KMS-11 (cell line): ENCODE data around the gene CFAP221.

ENCODE experiments used
- H2AFZ ChIP-seq: fragments of 200-600 bp; sonication (generic); 2 replicates; pipeline ENCODE4 v1.6.1; 2016; ENCODE audit warnings: antibody characterized with exemption, mixed run types, low read depth
- H3K27ac ChIP-seq: fragments of 200-600 bp; sonication (generic); 2 replicates; pipeline ENCODE4 v1.6.1; 2016; ENCODE audit warnings: mild to moderate bottlenecking, mixed run types
- H3K27me3 ChIP-seq: fragments of 200-600 bp; sonication (generic); 2 replicates; pipeline ENCODE4 v1.6.1; 2017; ENCODE audit warnings: mild to moderate bottlenecking, low read depth, mixed run types, moderate library complexity; ENCODE audit not compliant: insufficient read depth
- H3K36me3 ChIP-seq: fragments of 200-600 bp; sonication (generic); 2 replicates; pipeline ENCODE4 v1.6.1; 2017; ENCODE audit warnings: mild to moderate bottlenecking, mixed run types; ENCODE audit not compliant: insufficient read depth
- H3K4me1 ChIP-seq: fragments of 200-600 bp; sonication (generic); 2 replicates; pipeline ENCODE4 v1.6.1; 2016; ENCODE audit warnings: mild to moderate bottlenecking, low read depth, mixed run types; ENCODE audit not compliant: poor library complexity, severe bottlenecking
- H3K4me2 ChIP-seq: fragments of 200-600 bp; sonication (generic); 2 replicates; pipeline ENCODE4 v1.7.0; 2016; ENCODE audit warnings: mild to moderate bottlenecking, mixed run types
- H3K4me3 ChIP-seq: fragments of 200-600 bp; sonication (generic); IDR thresholded peaks from 2 replicates; pipeline ENCODE4 v1.6.1; 2017; ENCODE audit warnings: low read depth, low read length, mixed read lengths; ENCODE audit not compliant: insufficient read depth
- H3K79me2 ChIP-seq: fragments of 200-600 bp; sonication (generic); 2 replicates; pipeline ENCODE4 v1.6.1; 2016; ENCODE audit warnings: low read depth, mixed run types; ENCODE audit not compliant: insufficient read depth
- H3K9ac ChIP-seq: fragments of 200-600 bp; sonication (generic); 2 replicates; pipeline ENCODE4 v1.6.1; 2016; ENCODE audit warnings: mild to moderate bottlenecking, mixed run types
- H4K20me1 ChIP-seq: fragments of 200-600 bp; sonication (generic); 2 replicates; pipeline ENCODE4 v1.6.1; 2016; ENCODE audit warnings: mild to moderate bottlenecking, mixed run types; ENCODE audit not compliant: insufficient read depth
- TF ChIP-seq, protein P1 (sequence below): fragments of 200-600 bp; sonication (generic); conservative IDR thresholded peaks from 2 replicates; pipeline ENCODE4 v1.6.1; 2017; ENCODE audit warnings: low read depth, mild to moderate bottlenecking, antibody characterized with exemption, low read length, moderate library complexity, mixed read lengths

CFAP221 gene

DNA sequence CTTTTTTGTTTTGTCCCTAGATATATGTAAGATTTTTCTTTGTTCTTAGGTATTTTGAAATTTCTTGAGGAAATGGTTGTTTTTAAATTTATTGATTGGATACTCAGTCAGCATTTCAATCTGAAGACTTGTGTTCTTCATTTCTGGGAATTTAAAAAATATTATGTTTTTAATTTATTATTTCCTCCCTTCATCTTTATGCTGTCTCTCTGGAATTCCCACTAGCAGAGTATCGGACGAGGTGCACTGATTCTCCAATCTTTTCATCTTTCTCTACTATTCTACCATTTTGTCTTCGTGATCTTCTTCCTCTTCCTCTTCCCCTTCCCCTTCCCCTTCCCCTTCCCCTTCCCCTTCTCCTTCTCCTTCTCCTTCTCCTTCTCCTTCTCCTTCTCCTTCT lies 32.3 kb upstream of the CFAP221 start:
- no peak overlapping the region for H3K27ac ChIP-seq
- H3K4me2 ChIP-seq = no peak overlapping the region
- no peak overlapping the region for H3K4me3 ChIP-seq
- no peaks in the 10 kb centered on the region for H3K36me3 ChIP-seq
- H3K9ac ChIP-seq = no peak overlapping the region
- H2AFZ ChIP-seq = no peak overlapping the region
- H4K20me1 ChIP-seq = no peaks in the 10 kb centered on the region
- H3K79me2 ChIP-seq = no peaks in the 10 kb centered on the region
- TF ChIP-seq, protein P1, sequence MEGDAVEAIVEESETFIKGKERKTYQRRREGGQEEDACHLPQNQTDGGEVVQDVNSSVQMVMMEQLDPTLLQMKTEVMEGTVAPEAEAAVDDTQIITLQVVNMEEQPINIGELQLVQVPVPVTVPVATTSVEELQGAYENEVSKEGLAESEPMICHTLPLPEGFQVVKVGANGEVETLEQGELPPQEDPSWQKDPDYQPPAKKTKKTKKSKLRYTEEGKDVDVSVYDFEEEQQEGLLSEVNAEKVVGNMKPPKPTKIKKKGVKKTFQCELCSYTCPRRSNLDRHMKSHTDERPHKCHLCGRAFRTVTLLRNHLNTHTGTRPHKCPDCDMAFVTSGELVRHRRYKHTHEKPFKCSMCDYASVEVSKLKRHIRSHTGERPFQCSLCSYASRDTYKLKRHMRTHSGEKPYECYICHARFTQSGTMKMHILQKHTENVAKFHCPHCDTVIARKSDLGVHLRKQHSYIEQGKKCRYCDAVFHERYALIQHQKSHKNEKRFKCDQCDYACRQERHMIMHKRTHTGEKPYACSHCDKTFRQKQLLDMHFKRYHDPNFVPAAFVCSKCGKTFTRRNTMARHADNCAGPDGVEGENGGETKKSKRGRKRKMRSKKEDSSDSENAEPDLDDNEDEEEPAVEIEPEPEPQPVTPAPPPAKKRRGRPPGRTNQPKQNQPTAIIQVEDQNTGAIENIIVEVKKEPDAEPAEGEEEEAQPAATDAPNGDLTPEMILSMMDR = no peak
- H3K27me3 ChIP-seq = no peaks in the 10 kb centered on the region
- no peaks in the 10 kb centered on the region for H3K4me1 ChIP-seq

DNA sequence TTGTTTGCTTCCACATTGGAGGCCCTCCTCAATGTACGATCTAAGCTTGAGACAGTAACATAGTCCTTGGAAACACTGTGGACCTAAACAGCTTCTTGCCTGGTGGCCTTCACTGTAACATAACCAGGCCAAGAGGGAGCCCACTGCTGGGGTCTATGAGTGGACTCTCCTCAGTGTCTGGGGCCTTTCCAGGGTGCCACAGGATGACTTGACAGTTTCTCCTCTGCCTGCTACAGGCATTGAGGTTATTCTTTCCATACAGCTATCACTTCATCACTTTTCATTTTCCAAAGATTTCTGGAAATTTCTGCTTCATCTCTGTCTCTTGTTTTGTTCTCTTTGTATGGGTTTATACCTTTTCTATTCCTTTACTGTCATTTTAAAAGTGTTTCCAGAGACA lies 31.3 kb upstream of the CFAP221 start:
- Histone ChIP-seq H3K27me3 (no peaks in the 10 kb centered on the region), H2AFZ (no peak overlapping the region)
- TF ChIP-seq, protein P1 = no peak

DNA sequence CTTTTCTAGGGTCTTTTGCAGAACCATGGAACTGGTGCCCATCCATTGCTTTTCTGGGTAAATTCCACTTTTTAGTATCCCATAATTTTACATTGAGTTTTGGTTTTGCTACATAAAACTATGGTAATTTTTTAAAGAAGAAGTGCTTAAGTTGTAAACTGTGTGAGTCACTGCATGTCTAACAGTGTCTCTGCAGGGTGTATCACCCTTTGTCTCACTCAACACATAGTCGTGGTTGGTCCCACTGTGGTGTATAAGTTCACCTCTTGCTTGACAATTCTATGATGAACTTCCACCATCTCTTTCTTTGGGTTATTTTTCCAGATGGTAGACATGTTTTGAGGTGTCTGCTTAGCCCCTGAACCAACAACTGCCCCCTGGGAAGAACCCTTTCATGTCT lies 30.4 kb upstream of the CFAP221 start:
- Histone ChIP-seq H3K27me3 (no peaks in the 10 kb centered on the region), H3K9ac (no peak overlapping the region), H3K4me1 (no peaks in the 10 kb centered on the region), H3K27ac (no peak overlapping the region), H2AFZ (no peak overlapping the region), H3K79me2 (no peaks in the 10 kb centered on the region), H4K20me1 (no peaks in the 10 kb centered on the region), H3K36me3 (no peaks in the 10 kb centered on the region), H3K4me3 (no peak overlapping the region), H3K4me2 (no peak overlapping the region)
- TF ChIP-seq, protein P1 = no peak

More for the DNA sequence above, 31.3 kb upstream of the CFAP221 start:
- H3K36me3 ChIP-seq = no peaks in the 10 kb centered on the region
- H3K4me3 ChIP-seq = no peak overlapping the region
- H3K9ac ChIP-seq = no peak overlapping the region
- H3K4me2 ChIP-seq = no peak overlapping the region
- no peak overlapping the region for H3K27ac ChIP-seq
- no peaks in the 10 kb centered on the region for H3K79me2 ChIP-seq
- no peaks in the 10 kb centered on the region for H3K4me1 ChIP-seq
- no peaks in the 10 kb centered on the region for H4K20me1 ChIP-seq

DNA sequence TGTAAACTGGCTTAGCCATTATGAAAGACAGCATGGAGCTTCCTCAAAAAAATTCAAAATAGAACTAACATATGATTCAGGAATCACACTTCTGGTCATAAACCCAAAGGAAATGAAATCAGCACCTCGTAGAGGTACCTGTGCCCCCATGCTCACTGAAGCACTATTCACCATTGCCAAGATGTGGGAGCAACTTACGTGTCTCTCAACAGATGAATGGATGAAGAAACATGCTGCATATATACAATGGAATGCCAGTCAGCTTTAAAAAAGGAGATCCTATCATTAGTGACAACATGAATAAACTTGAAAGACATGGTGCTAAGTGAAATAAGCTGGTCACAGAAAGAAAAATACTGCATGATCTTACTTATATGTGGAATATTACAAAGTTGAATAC lies 28.1 kb upstream of the CFAP221 start:
- Histone ChIP-seq H3K27ac (no peak overlapping the region), H3K9ac (no peak overlapping the region), H3K79me2 (no peaks in the 10 kb centered on the region), H4K20me1 (no peaks in the 10 kb centered on the region), H3K36me3 (no peaks in the 10 kb centered on the region), H2AFZ (no peak overlapping the region), H3K4me3 (no peak overlapping the region), H3K4me2 (no peak overlapping the region), H3K27me3 (no peaks in the 10 kb centered on the region), H3K4me1 (no peaks in the 10 kb centered on the region)
- TF ChIP-seq, protein P1 = no peak
